Naive thymus-derived CD8-positive, alpha-beta T cell (primary cell): ENCODE measurements around the gene EOLA1. TPM values are rescaled to one million over a fixed set of nuclear protein-coding genes. Genes with fewer than 3 reads are reported as not detected.
"Not testable (repeated sequence)": the region's sequence is repeated elsewhere in the genome, so short reads cannot be mapped to it uniquely, and the experiment has no call there.

Experiments
- ATAC-seq, 2 donors: fragments of 150-1000 bp; cut with Tn5 transposase in 1 of 2; sonication (Bioruptor Pico), chemical (Tn5 transposase) in 1 of 2; 1 replicate in 1 of 2; 2 replicates in 1 of 2; pipeline ENCODE4 v1.10.0; 2021; ENCODE audit warnings: mild to moderate bottlenecking in 2 of 2, moderate library complexity in 2 of 2
- POLR2A ChIA-PET: fragments of 350-600 bp; sonication (Branson Sonifier 250); formaldehyde crosslinking; loops from one replicate; lab custom pipeline; 2021; ENCODE audit warnings: antibody characterized with exemption; lab: Charles Lee
- DNase-seq, 10 donors: peaks; one replicate each; pipeline versions ENCODE4 v3.0.0 to v3.0.0-alpha.2; 2020 to 2022
- H3K27ac Mint-ChIP-seq, 10 donors: one replicate each; pipeline ENCODE4 v1.8.0; 2020 to 2022; ENCODE audit warnings: mild to moderate bottlenecking in 10 of 10, mixed read lengths in 10 of 10, moderate library complexity in 4 of 10, inconsistent platforms in 1 of 10
- H3K27me3 Mint-ChIP-seq, 5 donors: one replicate each; pipeline ENCODE4 v1.8.0; 2021 to 2022; ENCODE audit warnings: mixed read lengths in 5 of 5
- H3K36me3 Mint-ChIP-seq, 3 donors: one replicate each; pipeline ENCODE4 v1.8.0; 2020 to 2022; ENCODE audit warnings: mixed read lengths in 3 of 3, mild to moderate bottlenecking in 2 of 3, inconsistent platforms in 1 of 3
- H3K4me1 Mint-ChIP-seq, 4 donors: one replicate each; pipeline ENCODE4 v1.8.0; 2021 to 2022; ENCODE audit warnings: mixed read lengths in 4 of 4
- H3K4me3 Mint-ChIP-seq, 10 donors: one replicate each; pipeline ENCODE4 v1.8.0; 2020 to 2022; ENCODE audit warnings: mild to moderate bottlenecking in 10 of 10, mixed read lengths in 10 of 10, moderate library complexity in 6 of 10, inconsistent platforms in 1 of 10
- H3K9me3 Mint-ChIP-seq, 9 donors: one replicate each; pipeline ENCODE4 v1.8.0; 2020 to 2022; ENCODE audit warnings: mixed read lengths in 9 of 9, mild to moderate bottlenecking in 3 of 9, inconsistent platforms in 1 of 9, moderate library complexity in 1 of 9
- polyA plus RNA-seq, 3 donors: library from polyadenylated mRNA; unstranded; fragments of 300-500 nt; fragmentation: Illumina TruSeq; gene quantifications; one replicate each; pipeline ENCODE4 v1.2.3, GENCODE V29; 2021
- total RNA-seq, 8 experiments: library from RNA in 2 of 8; stranded (reverse) in 2 of 8; gene quantifications; one replicate each; pipeline ENCODE4 v1.2.3 and lab custom pipeline; 2021 to 2026

EOLA1 gene
- total and polyA plus RNA-seq, 5 experiments from 2014 or later = 22.1 to 35.3 (median 24.4) TPM

DNA sequence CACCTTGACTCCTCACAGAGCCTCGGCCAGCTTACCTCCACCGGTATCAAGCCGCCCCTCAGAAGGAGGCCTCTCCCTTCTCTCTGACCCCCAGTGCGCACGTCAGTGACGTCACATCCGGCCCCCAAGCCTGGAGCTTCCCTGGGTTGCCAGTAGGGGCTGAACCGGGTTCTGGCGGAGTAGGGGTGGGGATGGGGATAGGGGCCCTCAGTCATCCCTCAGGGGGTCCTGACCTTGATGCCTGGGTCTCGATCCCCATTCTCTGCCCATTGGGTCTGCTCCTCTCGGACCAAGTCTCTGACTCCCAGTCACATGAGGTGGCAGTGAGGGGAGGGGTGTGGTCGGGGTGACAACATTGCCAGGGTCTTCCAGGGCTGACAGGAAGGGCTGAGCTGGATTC, 46.5 kb downstream of the EOLA1 start, which contains the start of gene MAGEA9B:
Gene MAGEA9B, minus strand, starts transcription at position 101 of the 400 bp plus-strand sequence. CDS start 4,280 bp downstream, outside the sequence.
- H3K4me3 Mint-ChIP-seq, H3K27me3 Mint-ChIP-seq, H3K4me1 Mint-ChIP-seq, H3K36me3 Mint-ChIP-seq, H3K9me3 Mint-ChIP-seq, POLR2A ChIA-PET, DNase-seq, H3K27ac Mint-ChIP-seq, ATAC-seq: not testable (repeated sequence)

DNA sequence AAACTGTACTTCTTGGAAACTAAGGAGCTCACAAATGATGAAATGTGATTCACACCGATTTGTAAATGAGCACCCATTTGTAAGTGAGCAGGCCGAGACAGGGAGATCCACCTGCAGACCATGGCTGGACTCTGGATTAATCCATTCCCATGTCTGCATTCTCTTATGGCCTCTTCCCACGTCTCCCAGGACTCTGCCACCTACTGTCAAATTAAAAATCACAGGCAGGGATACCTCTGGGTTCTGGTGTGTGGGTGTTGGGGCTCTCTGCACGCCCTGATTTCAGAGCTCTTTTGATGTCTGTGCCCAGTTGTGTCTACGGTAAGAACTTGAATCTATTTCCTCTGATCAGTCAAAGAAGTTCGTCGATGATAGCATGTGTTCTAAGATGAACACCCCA, 50.2 kb downstream of the EOLA1 start:
- H3K4me1 Mint-ChIP-seq, ATAC-seq, H3K36me3 Mint-ChIP-seq, POLR2A ChIA-PET, H3K27me3 Mint-ChIP-seq, H3K4me3 Mint-ChIP-seq, H3K27ac Mint-ChIP-seq, H3K9me3 Mint-ChIP-seq, DNase-seq: not testable (repeated sequence)

DNA sequence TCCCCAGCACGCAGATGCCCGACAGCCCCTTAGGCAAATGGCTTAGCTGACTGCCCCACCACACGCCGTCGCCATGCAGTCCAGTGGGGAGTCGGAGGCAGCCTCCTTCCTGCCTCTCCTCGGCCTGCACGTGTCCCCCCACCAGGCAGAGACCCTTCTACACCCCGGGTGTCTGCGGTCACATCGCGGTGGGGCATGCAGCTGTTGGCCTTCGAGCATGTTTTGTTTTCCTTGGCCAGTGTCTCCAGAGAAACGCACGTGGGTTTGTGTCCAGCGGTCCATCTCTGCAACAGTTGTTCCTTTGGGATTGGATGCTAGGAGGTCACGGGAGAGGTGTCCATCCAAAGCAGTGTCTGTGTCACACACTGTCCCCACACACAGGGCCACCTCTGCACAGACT, 54.4 kb downstream of the EOLA1 start, which contains the start of gene HSFX2:
Gene HSFX2, minus strand, starts transcription at position 101 of the 400 bp plus-strand sequence. CDS start 614 bp downstream, outside the sequence.
- H3K9me3 Mint-ChIP-seq, H3K27ac Mint-ChIP-seq, H3K4me1 Mint-ChIP-seq, POLR2A ChIA-PET, H3K4me3 Mint-ChIP-seq, H3K27me3 Mint-ChIP-seq, ATAC-seq, H3K36me3 Mint-ChIP-seq, DNase-seq: not testable (repeated sequence)

DNA sequence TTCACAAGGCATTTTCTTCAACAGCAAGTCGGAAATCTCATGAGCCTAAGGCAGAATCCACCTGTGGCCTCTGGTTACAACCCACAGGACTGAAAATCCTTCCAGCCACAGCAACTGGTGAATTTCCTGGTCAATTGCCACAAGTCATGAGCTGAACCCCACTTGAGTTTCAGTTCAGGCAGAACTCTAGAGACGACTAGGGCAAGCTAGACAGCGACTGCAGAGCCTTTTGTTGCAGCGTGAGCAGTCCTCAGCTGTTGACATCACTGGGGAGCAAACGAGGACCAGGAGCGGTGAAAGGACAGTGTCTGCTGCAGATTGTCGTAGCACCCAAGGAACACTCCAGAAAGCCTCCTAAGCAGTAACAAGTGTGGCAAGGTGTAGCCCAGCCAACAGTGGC, 55.1 kb downstream of the EOLA1 start:
- POLR2A ChIA-PET, H3K27ac Mint-ChIP-seq, H3K36me3 Mint-ChIP-seq, H3K4me3 Mint-ChIP-seq, H3K27me3 Mint-ChIP-seq, H3K9me3 Mint-ChIP-seq, H3K4me1 Mint-ChIP-seq, DNase-seq, ATAC-seq: not testable (repeated sequence)

Other genes starting within 250 kb of the EOLA1 start
- gene IDS, start 35.7 kb upstream of the EOLA1 start, total RNA-seq = 100 to 1,000 TPM; 151 to 164 TPM
- gene IDS, start 35.7 kb upstream of the EOLA1 start, polyA plus RNA-seq = 10 to 100 TPM; 65.4 to 98.4 (median 81.1) TPM
- gene HSFX3, start 8.9 kb downstream of the EOLA1 start, total RNA-seq = not detected
- not detected for gene HSFX3, start 8.9 kb downstream of the EOLA1 start, polyA plus RNA-seq
- not detected for gene MAGEA9B, start 46.4 kb downstream of the EOLA1 start, total RNA-seq
- not detected for gene MAGEA9B, start 46.4 kb downstream of the EOLA1 start, polyA plus RNA-seq
- gene HSFX2, start 54.3 kb downstream of the EOLA1 start, total RNA-seq = 1 to 10 TPM; 1.2 to 2.1 TPM
- gene HSFX2, start 54.3 kb downstream of the EOLA1 start, polyA plus RNA-seq = under 1 TPM in 1 of 3 donors, not detected in 2; 0.18 TPM
- 10 to 100 TPM; 22.2 to 23.1 TPM for gene TMEM185A, start 90.8 kb downstream of the EOLA1 start, total RNA-seq
- gene TMEM185A, start 90.8 kb downstream of the EOLA1 start, polyA plus RNA-seq = 10 to 100 TPM; 15.0 to 22.1 (median 16.1) TPM
- not detected for gene MAGEA11, start 171.0 kb downstream of the EOLA1 start, total RNA-seq
- not detected for gene MAGEA11, start 171.0 kb downstream of the EOLA1 start, polyA plus RNA-seq
- 1 to 10 TPM in 1 of 2 experiments, under 1 TPM in 1; 0.62 to 1.4 TPM for gene HSFX1, start 233.1 kb downstream of the EOLA1 start, total RNA-seq
- under 1 TPM in 2 of 3 donors, not detected in 1; 0.11 to 0.26 TPM for gene HSFX1, start 233.1 kb downstream of the EOLA1 start, polyA plus RNA-seq
- gene MAGEA9, start 240.9 kb downstream of the EOLA1 start, total RNA-seq = not detected
- gene MAGEA9, start 240.9 kb downstream of the EOLA1 start, polyA plus RNA-seq = not detected